ENCODE measurements around the gene PTPRM. TPM values are rescaled to one million over a fixed set of nuclear protein-coding genes. Genes with fewer than 3 reads are reported as not detected.

PTPRM gene
- total RNA-seq, 1 donor from 2014 or later, result 40.1 TPM

DNA sequence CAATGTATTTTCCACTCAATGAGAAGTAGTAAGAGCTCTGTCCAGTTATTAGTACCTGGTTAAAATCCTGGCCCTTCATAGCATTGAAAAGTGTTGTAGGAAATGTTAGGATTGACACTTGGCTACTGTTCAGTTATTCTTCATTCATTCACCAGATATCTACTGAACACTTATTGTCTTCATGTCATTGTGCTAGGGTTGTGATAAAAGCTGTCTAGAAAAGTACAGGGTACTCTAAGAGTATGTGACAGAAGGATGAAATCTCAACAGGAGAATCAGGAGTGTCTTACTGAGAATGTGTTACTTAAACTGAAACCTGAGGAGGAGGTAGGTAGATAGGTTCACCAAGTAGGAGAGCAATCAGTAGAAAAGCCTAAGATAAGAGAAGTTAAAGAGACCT lies 530.3 kb downstream of the PTPRM start:
- no peak for DNase-seq (ENCODE audit: low read depth in 2 of 2)

DNA sequence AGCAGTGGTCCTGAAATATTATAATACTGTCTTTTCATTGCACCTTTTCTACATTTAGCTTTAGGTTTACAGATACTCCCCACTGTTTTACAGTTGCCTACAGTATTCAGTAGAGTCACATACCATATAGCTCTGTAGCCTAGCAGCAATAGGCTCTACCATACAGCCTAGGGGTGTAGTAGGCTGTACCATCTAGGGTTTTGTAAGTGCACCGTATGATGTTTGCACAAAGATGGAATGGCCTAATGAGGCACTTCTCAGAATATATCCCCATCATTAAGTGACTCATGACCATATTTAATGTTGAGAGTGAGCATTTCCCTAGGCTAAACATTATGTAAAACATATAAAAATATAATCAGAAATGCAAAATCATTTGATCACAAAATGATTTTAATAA lies 530.8 kb downstream of the PTPRM start:
- no peak for DNase-seq (ENCODE audit: low read depth in 2 of 2)

DNA sequence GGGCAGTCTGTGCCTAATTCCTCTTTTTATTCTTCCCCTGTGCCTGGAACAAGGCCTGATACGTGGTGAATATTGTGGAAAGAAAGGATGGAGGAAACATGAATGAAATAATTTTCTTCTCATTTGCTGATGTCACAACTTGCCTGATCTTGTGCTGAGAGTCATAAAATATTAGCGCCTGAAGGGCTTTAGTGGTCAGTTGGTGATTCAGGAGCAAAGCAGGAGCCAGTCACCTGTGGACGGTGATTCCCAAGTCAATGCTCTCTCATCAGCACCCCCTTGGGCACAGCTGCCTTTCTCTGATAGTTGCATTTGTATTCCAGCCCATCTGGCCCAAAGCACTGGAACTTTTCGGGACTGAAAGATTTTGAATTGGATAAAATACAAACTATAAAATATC lies 539.5 kb downstream of the PTPRM start:
- DNase-seq (ENCODE audit: low read depth in 2 of 2), result no peak

DNA sequence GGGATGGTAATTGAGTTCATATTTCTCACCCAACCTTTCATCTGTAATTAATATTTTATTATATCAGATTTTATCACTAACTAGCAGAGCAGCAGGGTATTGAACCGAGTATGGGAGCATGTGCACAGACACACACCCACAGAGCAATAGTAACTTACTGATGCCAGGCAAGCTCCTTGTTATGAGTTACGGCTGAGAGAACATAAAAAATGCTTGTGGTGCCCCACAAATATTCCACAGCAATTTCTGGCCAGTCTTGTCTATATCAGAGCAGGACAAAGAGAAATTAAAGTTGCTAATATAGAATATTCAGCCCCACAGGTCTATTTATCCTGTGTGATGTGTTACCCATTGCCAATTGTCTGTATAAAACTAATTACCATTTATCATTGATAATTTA lies 540.3 kb downstream of the PTPRM start:
- no peak for DNase-seq (ENCODE audit: low read depth in 2 of 2)

DNA sequence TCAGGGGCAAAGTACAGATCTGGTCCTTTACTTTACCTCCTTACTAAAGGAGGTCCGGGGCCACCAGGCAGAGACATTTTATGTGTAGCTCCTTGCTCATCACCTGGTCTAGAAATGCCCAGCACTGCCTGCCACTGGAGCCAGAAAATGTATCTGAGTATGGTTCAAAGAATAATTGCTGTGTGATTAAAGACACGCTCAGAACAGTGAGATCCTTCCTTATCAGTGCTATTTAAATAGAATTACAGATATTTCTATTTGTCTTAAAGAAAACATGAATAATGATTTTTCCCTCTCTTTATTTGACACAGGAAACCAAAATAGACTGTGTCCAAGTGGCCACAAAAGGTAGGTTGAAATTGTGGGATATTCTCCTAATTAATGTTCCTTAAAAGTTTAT lies 547.4 kb downstream of the PTPRM start:
- no peak for DNase-seq (ENCODE audit: low read depth in 2 of 2)

DNA sequence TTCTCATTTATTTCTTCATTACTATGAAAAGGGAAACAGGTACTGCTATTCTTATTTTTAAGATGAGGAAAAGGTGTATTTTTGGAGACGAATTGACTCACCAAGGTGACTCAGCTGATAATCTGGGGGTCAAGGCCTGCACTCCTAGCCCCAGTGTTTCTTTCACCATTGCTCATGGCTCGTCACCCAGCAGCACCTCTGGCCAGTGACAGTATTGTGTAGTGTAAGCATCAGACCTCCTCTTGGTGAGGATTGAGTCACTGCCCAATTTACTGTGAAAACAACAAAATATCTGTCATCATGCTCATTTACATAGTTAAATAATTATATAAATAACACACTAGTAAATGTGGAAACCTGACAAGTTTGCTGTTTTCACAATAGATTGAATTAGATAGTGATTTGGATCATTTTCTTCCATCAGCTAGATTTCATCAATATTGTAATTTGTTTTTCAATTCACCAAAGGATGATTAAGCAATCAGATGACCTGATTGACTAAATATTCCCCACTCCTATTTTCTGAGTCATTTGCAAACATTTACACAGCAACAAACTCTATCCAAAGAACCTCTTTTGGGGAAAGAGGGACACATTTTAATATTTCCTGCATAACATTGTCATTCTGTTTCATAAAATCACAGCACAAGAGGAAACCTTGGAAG lies 549.4 kb downstream of the PTPRM start:
- peak in 1 of 2 donors; percentile 46 for DNase-seq (ENCODE audit: low read depth in 2 of 2)

DNA sequence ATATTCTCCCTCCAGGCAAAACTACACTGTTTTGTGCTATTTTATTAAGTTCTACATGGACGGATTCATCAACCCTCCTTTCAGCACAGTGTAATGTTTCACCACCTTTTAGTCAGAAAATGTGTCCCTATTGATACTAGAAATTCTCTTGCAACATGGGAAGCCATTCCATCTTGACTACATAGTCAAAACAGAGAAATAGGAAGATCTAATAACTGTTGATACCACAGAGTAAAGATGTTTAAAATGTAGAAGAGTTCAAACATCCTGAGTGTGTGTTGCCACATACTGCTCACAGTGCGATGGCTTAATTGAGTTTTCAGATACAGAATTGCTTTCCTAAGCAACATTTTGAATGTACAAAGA lies 549.9 kb downstream of the PTPRM start:
- no peak for DNase-seq (ENCODE audit: low read depth in 2 of 2)

DNA sequence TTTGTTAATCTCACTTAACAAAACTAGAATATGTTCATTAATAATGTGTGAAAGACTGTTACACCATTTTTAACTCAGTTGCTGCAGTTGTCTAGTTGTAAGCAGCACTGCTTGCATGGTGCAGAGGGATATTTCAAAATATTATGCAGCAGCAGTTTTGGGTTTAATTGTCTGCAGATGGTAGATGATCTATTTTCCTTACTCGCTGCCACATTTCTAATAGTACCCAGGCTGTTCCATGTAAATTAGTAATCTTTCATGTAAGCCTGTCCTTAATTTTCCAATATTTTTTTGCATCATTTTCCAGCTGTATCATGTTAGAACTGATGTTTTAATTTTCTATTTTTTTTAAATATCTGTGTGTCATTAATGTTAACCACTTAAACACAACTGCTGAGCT lies 554.0 kb downstream of the PTPRM start:
- DNase-seq (ENCODE audit: low read depth in 2 of 2), result no peak

DNA sequence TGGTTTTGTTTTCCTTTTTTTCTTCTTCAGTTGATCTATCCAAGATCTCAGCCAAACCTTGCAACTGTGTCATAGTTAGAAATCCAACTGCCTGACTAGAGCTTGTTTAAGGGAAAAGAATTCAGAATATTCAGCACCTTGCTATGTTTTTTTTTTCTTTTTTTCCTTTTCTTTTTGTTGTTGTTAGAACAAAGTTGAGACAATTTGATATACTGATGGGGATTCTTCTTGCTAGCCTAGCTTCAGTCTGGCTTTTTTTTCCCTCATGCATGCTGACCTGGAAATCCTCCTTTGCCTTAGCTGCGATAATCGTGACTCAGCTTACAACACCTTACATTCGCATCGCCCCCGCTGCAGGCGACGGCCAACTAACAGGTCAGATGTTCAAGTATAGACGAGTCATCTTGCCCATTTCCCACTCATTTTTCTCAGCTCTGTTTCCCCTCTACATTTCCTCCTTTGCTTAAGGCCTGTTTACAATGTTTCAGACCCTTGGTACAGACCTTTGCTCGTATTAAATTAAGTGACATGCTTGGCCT lies 554.9 kb downstream of the PTPRM start:
- DNase-seq (ENCODE audit: low read depth in 2 of 2), result peak; percentile 40 to 72

DNA sequence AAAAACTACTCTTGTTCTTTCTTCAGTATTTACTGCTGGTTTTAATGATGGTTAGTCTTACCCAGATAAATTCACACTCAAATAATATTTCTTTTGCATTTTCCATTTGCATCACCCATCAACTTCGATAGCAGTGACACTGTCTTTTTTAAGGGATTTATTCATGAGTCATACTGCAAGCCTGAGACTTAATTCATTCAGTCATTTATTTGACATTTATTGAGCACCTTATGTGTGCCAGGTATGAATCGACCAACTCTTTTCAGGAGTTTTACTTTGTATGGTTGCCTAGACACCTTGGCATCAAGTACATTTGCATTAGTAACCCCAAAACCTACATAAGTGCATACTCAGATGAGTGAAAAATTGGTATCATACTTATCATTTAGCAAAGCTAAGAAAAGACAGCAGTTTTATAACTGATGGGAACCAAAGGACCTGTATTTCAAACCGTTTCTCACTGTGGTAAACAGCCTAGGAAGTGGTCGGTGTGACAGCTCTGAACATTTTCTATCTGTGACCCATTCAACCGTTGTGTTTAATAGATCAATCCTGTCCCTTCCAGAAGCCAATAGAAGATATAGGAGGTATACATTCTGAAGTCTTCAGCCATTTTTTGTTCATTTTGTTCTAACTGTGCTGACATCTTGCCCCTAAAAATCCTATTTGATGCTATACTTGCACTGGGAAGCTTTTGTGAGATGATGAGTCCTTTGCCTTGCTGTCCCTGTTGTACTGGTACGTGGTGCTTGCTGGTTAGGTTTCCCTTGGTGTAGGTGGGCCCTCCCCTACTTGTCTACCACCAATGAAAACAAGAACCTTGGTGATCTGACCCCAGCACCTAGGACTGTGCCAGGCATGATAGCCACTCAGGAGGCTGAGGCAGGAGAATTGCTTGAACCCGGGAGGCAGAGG lies 557.4 kb downstream of the PTPRM start:
- no peak for DNase-seq (ENCODE audit: low read depth in 2 of 2)

DNA sequence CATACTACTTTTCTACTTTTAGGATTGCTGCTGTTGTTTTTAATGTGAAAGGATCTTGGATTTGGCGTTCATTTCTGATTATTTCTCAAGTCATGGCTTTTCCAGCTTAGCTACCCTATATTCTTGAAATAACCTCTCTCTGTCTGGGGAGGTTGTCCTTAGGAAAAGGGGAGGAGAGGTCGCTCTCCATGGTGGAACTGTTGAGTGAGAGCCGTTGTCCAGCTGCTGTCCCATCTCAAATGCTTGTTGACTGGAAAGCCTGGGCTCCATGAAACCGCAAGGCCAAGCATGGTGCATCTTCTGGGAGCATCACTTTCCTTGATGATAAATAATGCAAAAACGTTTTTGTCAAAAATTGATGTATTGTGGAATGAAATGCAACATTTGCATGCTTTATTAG lies 563.0 kb downstream of the PTPRM start:
- DNase-seq (ENCODE audit: low read depth in 2 of 2), result no peak

DNA sequence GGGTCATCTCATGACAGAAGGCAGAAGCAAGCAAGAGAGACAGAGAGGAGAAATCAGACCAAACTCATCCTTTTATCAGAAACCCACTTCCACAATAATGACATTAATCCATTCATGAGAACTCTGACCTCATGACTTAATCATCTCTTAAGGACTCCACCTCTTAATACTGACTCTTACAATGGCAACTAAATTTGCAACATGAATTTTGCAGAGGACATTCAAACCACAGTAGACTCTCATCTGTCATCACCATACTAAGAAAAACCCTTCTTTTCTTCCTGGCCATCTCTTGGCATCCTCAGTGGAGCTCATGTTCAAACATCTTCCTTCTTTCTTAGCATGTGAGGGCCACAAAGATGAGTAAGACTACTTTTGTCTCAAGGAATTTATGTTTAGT lies 565.9 kb downstream of the PTPRM start:
- no peak for DNase-seq (ENCODE audit: low read depth in 2 of 2)

DNA sequence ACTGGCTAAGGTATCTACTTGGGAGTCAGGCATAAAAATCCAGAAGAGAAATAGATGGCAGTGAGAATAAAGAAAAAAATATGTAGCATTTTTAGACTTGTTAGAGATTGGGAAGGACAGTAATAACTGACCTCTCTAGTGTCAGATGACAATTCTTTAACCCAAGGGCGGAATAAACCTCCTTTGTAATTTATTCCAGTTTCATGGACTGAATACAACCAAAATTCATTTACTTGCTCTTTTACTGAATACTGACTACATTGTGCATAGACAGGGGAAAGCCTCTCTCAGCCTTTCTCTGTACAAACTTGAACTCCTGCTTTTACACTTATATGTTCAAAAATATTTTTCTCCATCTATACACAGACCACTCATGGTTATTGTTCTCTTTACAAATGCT lies 566.8 kb downstream of the PTPRM start:
- no peak for DNase-seq (ENCODE audit: low read depth in 2 of 2)

DNA sequence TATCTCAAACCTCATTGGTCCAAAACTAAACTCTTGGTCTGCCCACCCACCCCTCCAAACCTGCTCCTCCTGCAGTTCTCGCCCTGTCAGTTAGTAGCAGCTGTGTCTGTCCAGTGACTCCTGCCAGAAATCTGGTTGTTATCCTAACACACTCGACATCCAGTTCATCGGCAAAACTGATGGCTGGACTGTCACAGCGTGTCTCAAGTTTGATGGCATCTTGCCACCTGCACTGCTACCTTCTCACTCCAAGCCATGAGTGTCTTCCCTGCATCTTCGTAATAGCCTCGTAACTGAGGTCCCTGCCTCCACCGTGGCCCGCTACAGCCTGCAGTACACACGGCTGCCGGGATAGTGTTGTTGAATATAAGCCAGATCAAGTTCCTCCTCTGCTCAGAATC lies 572.0 kb downstream of the PTPRM start:
- no peak for DNase-seq (ENCODE audit: low read depth in 2 of 2)

DNA sequence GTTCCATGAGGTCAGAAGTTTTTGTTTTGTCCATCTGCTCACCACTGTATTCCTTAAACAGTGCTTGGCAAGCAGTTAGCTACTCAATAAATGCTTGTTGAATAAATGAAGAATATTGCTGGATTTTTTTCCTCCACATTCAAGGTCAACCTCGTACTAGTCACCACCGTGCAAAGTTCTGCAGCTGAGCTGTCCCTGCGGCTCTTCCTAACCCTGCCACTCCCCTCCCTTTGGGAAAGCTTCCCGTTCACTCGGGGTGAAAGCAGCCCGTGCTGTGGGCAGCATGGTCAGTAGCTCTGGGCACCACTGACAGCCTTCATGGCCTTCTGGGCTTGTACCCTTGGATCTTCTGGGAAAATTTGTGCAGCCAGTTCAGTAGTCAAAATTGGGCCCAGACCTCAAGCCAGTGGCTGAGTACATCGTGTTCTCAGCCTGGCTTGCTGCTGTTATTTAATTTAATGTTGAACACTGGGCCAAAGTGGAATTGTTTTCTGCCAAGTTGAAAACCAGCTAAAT lies 572.8 kb downstream of the PTPRM start:
- no peak for DNase-seq (ENCODE audit: low read depth in 2 of 2)

DNA sequence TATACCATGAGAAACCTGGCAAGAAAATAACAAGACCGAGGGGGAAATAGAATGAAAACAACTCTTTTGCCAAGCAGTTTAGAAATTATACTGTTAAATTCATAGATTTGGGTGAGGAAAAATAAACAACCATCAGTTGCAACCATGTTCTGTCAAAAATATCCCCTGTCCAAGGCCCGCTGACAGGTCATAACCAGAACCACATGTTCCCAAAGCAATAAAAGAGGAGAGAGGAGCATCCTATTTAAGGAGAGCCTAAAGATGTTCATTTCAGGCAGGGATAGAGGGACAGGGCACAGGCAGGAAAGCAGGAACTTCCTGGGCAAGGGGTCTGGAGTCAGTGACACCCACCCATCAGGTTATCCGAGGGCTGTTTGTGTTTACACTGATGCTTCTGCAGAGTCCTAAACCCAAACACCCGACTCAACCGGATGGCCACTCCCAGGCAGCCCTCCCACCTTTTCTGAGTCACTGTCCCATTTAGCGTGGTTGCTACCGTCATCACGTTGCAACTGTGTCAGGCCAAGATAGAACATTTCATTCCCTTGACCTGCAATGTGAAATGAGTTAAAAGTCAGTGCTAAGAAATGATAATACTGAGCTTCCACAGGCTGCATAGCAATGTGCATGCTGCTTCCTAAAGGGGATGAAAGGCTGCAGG lies 573.9 kb downstream of the PTPRM start:
- peak; percentile 33 to 65 for DNase-seq (ENCODE audit: low read depth in 2 of 2)

DNA sequence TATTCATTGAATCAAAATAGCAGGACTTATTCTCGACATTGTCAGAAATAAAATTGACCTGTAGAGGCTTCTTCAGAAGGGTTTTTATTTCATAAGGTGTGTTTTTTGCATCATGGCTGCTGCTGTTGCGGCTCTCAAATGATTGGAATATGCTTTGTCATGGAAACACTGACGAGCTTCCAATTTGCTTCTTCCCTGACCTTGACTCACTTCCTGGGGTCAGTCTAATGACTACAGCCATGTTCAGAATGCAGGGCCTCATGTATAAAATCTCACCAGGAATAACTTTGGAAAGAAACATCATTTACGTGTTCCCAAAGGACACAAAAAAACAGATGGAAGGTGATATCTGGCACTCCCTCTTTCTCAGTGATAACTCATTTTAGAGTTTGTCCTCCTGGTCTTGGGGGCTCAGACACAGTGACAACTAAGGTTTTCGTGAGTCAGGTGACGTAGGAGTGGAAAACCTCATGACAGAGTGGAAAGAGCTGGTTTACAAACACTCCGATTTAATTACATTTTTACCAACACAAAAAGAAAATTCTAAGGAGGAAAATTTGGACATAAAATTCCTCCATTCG lies 575.1 kb downstream of the PTPRM start:
- DNase-seq (ENCODE audit: low read depth in 2 of 2), result peak; percentile 90 to 91

DNA sequence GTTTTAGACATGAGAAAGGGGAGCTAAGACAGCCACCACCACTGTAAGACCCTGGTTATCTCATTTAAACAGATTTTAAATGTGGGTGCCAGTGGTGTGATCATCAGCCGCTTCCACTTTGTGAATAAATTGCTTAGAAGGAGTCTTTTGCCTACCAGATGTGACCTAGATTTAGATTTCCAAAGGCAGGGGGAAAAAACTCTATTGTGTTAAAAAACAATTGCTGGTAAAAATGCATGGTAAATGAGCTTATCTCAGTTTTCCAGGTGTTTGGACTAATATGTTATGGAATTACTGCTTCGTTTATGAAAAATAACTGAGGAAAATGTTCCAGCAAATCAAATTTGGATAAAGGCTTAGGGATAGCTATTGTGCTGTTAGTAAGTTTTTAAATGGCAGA lies 575.8 kb downstream of the PTPRM start:
- peak; percentile 19 to 54 for DNase-seq (ENCODE audit: low read depth in 2 of 2)

DNA sequence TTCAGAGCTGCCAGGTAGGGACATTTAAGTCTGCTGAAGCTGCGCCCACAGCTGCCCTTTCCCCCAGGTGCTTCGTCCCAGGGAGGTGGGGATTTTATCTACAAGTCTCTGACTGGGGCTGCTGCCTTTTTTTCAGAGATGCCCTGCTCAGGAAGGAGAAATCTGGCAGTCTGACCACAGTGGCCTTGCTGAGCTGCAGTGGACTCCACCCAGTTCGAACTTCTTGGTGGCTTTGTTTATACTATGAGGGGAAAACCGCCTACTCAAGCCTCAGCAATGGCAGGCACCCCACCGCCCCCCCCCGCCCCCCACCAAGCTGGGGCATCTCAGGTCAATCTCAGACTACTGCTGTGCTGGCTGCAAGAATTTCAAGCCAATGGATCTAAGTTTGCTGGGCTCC lies 584.1 kb downstream of the PTPRM start:
- no peak for DNase-seq (ENCODE audit: low read depth in 2 of 2)

DNA sequence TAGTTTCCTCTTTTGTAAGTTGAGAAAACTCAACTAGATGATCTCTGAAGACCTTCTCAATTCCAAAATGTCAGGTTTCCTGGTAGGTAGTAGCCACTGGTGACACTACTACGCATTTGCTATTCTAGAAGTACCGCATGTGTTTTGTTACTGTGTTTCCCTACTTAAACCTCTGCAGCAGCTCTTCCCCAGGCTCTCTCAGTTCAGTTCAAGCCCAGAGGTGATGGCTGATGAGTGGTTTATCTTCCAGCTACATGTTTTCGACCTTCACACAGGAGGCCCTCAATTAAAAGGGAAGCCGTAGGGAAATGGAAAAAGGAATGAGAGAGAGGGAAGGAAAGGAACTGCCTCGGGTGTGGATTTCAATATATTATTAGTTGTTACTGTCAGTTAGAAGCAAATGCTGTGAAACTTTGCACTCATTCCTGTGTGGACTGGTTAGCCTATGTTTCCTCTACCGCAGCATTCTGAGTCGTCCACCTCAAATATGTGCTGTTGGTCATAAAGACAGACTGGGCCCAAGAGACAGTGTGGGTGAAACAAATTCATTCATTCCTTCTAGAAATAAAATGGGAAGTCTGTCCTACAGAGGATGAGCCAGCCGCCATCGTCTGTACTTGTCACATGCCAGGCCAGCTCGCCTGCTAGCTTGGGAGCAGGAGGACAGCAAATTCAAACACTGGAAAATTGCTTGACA lies 586.9 kb downstream of the PTPRM start:
- no peak for DNase-seq (ENCODE audit: low read depth in 2 of 2)

DNA sequence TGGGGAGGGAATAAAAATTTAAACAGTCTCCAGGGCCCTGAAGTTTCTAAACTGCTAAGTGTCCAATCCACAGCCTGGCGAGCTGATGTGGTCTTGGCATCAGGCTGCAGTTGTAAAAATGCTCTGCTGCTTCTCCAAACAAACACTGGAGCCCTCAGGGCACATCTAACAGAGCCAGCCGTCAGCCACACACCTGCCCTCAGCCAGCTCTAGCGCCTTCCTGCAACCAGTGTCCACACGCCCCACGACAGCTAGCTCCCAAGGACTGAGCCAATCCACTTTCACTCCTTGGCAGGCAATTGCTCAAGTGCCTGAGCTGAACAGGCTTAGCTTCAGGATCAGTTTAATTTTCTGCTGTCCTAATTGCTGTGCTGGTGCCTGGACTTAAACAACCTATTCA lies 595.7 kb downstream of the PTPRM start:
- no peak for DNase-seq (ENCODE audit: low read depth in 2 of 2)

Measured in lung microvascular endothelial cell (primary cell).